ENCODE results near the gene ITPKB. TPM values are rescaled to one million over a fixed set of nuclear protein-coding genes. Genes with fewer than 3 reads are reported as not detected.

The ITPKB gene
- total RNA-seq, result 6.0 and 10.5 TPM in 2 replicates

DNA sequence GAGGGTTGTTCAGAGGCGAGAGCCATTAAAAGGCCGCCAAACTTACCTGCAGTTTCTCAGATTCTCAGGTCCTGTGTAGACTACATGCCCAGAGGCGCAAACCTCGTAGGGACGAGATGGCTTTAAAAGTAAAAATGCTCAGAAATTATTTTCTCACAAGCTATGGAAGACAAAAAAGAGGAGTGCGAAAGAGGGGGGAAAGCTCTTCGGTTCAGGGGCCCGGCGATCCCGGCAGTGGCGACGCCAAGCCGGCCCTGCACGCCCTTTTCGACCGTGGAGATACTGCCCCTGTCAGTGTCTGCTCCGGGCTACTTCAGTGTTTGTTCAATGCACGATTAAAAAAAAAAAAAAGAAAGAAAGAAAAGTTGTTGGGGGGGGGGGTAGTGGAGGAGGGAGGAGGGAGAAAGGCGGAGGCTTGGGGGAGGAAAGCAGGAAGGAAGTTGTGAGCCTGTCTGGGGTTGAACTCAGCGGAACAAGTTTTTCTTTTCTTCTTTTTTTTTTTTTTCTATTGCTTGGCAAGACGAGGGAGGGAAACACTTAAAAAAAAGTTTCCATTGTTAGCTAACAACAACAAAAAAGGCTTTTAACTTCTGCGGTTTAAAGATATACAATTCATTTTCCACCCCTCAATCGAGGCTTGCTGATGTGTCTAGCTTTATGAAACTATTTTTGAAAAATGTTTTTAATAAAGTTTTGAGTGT lies at the start of gene ITPKB:
ITPKB (minus strand) TSS at position 288 of the 701 bp plus-strand sequence. CDS start 1,824 bp downstream, outside the sequence.

Other genes with a start within 250 kb of the ITPKB start
- gene STUM, start 190.5 kb downstream of the ITPKB start, total RNA-seq, result under 0.01 TPM in 2 replicates
- 14.8 and 24.8 TPM in 2 replicates for gene PSEN2, start 131.3 kb upstream of the ITPKB start, total RNA-seq
- gene COQ8A, start 201.0 kb upstream of the ITPKB start, total RNA-seq, result 9.9 and 10.4 TPM in 2 replicates

All from smooth muscle cell of the pulmonary artery (primary cell).